ENCODE data around the gene RPS18.

DNA sequence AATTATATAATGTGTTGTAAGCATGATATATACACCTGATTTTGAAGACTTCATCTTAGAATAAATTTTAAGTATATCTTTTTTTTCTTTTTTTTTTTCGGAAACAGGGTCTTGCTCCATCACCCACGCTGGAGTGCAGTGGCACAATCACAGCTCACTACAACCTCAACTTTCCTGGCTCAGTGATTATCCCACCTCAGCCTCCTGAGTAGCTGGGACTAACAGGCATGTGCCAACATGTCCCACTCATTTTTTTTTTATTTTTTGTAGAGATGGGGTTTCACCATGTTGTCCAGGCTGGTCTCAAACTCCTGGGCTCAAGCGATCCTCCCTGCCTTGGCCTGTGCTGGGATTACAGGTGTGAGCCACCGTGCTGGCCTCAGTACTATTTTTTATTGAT is 17.3 kb upstream of the RPS18 start:
- TF ChIP-seq POLR2A (IDR thresholded peaks at IDR 0.05; ENCODE audit: low read depth, low read length) = no peak
- TF ChIP-seq TAF1 (IDR thresholded peaks at IDR 0.05; ENCODE audit: low read depth, low read length) = no peak

Measured in GM12891 (cell line).